Stimulated activated CD4-positive, alpha-beta T cell treated with anti-CD3 and anti-CD28 coated beads, Interleukin-12 subunit alpha, Interleukin-12 subunit beta, amount 100 ng/mL, for 24 hours (primary cell): ENCODE results near the gene FOXK1.
"Not testable (repeated sequence)": the region's sequence is repeated elsewhere in the genome, so short reads cannot be mapped to it uniquely, and the experiment has no call there.

ENCODE experiments used
- DNase-seq, 2 experiments: peaks; one replicate each; pipeline ENCODE4 v3.0.0-alpha.2; 2020; ENCODE audit warnings: low read depth in 2 of 2

Gene FOXK1

DNA sequence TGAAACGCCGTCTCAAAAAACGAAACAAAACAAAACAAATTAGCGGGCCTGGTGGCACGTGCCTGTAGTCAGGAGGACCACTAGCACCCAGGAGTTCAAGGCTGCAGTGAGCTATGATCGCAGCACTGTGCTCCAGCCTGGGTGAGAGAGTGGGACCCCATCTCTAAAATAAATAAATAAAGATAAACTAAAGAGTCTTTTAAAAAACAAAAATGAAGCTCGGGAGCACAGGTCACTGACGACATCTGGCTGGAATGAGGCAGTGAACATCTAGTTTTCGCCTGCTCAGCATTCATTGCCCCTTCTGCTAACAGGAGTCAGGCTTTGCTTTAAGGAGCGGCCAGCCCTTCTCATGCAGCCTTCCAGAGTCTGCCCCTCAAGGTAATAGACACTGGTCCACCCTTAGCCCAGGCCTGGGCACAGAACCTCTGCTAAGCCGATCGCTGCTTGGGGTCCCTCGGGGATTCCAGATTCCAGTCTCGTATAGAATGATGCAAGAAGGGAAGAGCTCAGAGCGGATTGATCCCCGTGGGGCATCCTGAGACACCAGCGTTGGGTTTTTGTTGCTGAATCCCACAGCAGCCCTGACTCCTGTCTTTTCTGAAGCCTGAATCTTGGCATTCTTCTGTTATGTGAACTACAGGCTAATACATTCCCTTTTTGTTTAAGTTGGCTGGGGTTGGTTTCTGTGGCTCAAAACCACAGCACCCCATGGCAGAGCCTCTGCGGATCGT, 14.2 kb upstream of the FOXK1 start:
- no peak for DNase-seq

DNA sequence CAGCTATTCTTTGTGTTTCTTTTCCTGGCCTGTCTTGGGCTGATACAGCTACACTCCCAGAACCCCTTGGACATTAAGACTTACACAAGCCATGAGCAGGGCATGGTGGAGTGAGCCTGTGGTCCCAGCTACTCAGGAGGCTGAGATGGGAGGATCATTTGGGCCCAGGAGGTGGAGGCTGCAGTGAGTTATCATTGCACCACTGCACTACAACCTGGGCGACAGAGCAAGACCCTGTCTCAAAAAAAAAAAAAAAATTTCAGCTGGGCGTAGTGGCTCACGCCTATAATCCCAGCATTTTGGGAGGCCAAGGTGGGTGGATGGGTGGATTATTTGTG, 13.6 kb upstream of the FOXK1 start:
- no peak for DNase-seq

DNA sequence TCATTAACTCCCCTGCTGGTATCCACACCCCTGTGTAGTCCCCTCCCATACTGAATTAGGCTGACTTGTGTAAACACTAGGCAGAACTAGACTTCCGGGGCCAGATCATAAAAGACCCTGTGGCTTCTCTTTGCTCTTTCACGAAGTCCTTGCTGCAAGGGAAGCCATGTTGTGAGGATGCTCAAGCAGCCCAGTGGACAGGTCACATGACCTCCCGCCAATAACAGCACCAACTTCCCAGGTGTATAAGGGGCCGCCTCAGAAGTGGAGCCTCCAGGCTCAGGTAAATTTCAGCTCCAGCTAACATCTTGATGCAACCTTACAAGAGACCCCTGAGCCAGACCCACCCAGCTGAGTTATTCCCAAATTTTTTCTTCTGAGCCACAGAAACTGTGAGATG, 11.3 kb upstream of the FOXK1 start:
- DNase-seq = no peak

DNA sequence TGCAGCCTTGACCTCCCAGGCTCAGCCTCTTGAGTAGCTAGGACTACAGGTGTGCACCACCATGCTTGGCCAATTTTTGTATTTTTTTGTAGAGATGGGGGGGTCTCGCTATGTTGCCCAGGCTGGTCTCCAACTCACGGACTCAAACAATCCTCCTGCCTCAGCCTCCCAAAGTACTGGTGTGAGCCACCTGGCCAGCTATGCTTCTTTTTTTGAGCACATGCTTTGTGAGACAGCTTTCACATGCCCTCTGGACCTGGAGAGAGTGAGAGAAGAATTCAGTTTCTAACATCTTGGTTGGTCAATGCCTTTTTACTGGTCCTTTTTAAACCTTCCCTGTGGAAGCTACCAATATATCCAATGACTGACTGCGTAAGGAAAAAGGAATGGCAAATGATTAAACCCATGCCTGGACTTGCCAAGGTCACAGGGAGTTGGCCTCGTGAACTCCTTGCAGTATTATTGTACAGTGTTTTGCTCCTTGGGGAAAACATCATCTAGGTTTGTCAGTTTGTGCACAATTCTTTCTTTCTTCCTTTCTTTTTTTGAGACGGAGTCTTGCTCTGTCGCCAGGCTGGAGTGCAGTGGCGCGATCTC, 6.2 kb upstream of the FOXK1 start:
- no peak for DNase-seq

DNA sequence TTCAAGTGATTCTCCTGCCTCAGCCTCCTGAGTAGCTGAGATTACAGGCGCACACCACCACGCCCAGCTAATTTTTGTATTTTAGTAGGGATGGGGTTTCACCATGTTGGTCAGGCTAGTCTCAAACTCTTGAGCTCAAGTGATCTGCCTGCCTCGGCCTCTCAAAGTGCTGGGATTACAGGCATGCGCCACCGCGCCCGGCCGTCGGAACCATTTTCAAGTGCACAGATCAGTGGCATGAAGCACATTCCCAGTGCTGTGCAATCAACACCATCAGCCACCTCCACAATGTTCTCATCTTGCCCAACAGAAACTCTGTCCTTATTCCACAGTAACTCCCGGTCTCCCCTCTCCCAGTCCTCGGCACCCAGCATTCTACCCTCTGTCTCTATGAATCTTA, 4.6 kb upstream of the FOXK1 start:
- not testable (repeated sequence) for DNase-seq

DNA sequence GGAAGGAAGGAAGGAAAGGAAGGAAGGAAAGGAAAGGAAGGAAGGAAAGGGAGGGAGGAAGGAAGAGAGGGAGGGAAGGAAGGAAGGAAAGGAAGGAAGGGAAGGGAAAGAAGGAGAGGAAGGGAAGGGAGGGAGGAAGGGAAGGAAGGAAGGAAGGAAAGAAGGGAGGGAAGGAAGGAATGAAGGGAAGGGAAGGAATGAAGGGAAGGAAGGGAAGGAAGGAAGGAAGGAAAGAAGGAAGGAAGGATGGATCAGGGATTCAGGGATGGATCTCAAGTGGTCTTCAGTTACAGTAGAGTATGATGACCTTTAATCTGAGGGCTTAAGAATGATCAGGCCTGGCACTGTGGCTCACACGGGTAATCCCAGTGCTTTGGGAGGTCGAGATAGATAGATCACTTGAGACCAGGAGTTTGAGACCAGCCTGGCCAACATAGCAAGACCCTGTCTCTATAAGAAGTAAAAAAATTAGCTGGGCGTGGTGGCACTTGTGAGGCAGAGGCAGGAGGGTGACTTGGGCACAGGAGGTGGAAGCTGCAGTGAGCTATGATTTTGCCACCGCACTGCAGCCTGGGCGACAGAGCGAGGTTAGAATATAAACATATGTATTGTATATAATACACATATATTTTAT, 760 bp upstream of the FOXK1 start:
- DNase-seq = no peak

DNA sequence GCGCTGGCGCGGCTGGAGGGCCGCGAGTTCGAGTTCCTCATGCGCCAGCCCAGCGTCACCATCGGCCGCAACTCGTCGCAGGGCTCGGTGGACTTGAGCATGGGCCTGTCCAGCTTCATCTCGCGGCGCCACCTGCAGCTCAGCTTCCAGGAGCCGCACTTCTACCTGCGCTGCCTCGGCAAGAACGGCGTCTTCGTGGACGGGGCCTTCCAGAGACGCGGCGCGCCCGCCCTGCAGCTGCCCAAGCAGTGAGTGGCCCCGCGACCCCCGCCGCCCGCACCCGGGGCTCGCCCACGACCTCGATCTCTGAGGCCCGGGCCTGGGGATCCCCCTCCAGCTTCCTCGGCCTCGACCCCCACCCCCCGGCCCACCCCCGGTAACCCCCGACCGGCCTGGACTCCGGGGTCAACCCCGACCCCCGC, 537 bp downstream of the FOXK1 start:
- peak in 1 of 2 experiments; percentile 28 for DNase-seq

DNA sequence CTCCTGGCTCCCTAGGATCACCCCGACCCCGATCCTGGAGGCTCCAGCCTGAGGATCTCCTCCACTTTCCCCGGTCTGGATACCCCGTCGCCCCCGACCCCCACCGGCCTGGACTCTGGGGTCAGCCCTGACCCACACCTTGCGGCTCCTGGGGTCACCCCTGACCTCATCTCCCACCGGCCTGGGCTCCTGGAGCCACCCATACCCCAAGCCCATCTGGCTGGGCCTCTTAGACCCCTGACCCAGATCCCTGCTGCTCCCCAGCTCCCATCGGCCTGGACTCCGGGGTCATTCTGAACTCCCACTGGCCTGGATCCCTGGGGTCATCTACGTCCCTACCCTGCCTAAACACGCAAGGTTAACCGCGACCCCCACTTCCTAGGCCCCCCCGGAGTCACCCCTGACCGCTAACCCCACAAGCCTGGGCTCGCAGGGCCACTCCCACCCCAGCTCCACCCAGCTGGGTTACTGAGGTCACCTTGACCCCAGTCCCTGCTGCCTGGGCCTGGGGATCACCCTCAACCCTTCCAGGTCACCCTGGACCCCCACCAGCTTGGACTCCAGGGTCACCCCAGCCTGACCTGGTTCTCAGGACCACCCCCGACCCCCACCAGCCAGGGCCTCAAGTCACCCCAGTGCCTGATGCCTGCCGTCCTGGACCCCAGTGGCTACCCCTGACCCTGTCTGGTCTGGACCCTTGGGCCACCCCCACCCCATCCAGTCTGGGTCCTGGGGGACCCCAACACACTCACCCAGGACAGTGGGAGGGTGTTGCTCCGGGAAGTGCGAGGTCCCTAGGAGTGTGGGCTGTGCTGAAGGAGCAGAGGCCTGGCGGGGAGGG, 1.2 kb downstream of the FOXK1 start:
- DNase-seq = no peak

DNA sequence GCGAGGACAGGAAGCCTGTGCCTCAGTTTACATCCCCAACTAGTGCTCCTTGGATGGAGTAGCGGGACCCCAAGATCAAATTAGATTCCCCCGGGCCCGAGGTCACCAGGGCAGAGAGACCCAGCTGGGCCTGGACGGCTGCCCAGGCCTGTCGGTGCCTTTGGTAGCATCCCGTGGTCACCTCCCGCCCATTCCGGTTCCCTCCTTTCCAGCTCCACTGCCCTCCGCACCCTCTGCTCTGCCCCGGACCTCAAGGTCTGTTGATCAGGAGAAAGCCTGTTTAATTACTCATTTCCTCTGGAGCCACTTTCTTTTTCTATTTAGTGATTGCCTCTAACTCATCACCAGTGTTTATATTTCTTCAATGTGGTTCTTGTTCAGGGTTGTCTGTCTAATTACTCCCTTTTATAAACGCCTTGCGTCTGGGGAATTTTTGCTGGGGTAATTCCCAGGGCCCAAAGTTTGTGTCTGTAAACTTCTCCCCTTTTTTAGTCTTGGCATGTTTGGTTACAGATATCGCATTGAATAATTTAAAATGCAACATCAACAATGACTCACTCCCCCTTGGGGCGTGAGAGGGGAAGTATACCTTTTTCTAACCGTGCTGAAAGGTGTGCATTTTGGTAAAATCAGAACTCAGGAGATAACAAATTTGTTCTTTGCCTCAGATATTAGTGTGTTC, 1.9 kb downstream of the FOXK1 start:
- DNase-seq = peak; percentile 13 to 19

DNA sequence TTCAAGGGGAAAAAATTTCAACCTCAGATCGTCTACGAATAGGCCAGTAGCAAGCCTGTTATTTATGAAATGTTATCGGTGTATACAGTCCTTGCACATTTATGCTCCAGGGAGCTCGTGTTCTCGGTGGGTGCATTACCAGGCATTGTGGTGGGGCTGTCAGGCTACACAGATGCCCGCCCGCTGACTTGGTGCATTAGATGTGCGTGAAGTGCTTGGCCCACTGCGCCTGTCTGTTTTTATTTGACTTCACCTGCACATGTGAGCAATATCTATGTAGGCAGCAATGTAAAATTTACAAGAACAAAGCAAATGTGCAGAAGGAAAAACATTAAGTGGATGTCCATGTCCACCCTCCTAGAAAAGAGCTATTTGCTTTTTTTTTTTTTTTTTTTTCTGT, 2.8 kb downstream of the FOXK1 start:
- DNase-seq = no peak

DNA sequence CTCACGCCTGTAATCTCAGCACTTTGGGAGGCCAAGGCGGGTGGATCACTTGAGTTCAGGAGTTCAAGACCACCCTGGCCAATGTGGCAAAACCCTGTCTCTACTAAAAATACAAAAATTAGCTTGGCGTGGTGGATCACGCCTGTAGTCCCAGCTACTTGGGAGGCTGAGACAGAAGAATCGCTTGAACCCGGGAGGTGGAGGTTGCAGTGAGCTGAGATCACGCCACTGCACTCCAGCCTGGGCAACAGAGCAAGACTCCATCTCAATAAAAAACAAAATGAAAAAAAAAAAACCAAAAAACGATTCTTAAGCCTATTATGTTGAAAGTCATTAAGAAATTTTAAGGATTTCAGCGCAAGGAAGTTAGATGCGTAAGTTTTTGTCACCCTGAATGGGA, 3.6 kb downstream of the FOXK1 start:
- not testable (repeated sequence) for DNase-seq

DNA sequence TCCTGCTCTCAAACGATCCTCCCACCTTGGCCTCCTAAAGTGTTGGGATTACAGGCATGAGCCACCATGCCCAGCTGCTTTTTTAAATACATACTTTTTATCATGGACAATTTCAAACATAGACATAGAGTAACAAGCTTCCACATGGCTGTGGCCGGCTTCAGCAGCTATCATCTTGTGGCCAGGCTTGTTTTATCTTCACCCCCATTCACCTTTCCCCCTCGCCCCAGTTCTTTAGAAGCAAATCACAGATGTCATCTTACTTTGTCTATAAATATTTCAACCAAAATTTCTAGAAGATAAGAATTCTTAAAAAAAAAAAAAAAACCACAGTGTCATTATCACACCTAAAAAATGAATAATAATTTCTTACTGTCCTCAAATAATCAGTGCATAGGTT, 5.9 kb downstream of the FOXK1 start:
- DNase-seq = no peak

DNA sequence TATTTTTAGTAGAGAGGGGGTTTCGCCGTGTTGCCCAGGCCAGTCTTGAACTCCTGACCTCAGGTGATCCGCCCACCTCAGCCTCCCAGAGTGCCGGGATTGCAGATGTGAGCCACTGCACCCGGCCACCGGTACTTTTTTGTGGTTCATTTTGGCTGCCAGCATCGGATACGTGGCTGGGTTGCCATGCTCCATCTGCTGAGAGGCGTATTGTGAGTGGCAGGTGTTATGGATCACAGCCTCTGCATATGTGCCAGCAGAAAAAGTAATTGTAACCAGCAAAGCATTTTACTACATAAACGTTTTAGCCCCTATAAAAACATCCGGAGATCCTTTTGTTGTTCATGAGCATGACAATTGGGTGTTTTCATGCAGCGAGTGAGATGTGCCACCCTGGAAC, 7.1 kb downstream of the FOXK1 start:
- DNase-seq = no peak

DNA sequence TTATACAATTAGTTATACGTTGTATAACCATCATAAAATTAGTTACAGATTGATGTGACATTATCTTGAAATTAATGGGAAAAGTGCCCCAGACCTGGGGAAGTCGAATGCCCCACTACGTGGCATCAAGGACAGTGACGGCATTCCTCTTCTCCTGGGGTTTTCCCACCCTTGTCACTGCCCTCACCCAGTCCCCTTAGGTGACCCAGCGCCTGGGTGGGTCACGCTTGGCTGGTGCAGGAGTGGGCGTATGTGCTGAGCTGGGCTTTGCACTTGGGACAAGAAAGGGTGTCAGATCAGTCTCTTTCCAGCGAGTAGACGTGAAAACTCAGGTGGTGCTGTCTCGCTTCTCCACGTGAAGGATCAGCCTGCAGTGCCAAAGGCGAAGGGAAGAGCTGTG, 7.6 kb downstream of the FOXK1 start:
- DNase-seq = no peak

DNA sequence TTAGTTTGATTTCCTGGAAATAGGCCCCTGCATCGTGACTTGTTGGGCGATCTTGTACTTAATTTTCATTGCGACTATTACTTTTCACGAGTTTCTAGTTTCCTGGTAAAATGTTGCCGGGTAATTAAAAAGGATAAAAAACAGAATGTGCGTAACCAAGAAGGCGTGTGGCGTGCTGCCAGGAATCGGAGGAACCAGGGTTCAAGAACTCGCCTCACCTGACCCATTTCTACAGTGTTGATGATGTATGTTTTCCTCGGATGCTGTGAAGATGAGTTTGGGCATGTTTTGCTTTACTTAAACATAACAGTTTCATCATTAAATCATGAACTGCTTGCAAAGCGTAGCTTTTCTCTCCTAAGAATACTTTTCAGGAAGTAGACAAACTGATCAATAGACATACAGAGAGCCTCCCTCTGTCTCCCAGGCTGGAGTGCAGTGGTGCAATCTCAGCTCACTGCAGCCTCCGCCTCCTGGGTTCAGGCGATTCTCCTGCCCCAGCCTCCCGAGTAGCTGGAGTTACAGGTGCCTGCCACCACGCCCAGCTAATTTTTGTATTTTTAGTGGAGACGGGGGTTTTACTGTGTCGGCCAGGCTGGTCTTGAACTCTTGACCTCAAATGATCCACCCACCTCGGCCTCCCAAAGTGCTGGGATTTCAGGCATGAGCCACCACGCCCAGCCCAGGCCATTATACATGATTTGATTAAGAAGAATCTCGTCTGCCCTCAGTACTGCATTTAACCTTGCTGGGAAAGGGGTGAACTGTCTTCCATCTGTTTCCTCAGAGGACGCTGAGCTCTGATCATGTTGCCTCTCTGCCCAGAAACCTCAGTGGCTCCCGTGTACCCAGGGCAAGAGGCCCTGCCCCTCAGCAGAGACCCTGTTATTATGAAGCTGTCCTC, 9.1 kb downstream of the FOXK1 start:
- DNase-seq = no peak

DNA sequence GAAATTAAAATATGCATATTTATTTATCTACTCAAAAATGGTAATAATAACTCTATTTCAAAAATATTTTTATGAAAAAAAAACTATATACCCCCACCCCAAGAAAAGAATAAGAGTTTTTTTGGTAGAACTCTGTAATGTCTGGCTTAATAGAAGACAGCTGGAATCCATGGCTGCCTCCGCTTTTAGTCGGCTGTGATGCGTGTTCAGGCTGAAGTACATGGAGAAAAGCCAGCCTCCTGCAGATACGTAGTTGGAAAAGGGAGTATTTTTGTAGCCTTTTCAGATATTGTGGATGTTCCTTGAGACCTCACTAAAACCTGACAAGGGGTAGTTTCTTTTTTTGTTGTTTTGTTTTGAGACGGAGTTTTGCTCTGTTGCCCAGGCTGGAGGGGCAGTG, 10.0 kb downstream of the FOXK1 start:
- no peak for DNase-seq

DNA sequence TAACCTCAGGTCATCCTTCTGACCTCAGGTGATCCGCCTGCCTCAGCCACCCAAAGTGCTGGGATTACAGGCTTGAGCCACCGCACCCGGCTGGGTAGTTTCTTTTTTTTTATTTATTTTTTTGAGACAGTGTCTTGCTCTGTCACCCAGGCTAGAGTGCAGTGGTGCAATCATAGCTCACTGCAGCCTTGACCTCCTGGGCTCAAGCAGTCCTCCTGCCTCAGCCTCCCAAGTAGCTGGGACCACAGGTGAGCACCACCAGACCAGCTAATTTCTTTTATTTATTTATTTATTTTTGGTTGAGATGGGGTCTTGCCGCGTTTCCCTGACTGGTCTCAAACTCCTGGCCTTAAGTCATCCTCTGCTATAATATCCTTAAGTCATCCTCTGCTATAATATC, 10.5 kb downstream of the FOXK1 start:
- DNase-seq = not testable (repeated sequence)

DNA sequence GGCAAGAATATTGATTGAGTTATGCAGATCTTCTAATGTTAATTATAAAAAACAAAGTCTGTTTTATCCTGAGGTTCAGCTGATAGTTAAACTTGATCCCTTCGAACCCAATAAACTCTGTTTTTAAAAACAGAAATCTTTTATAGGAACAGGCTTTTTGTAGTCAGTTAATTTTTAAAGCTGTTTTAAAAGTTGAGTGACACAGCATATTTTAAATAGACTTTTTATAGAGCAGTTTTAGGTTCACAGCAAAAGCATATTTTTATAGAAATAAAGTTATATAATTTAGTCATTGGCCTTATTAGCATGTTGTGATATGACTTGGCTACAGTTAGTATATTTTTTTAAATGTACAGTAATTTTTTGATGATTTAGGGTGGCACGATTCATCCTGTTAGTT, 11.1 kb downstream of the FOXK1 start:
- DNase-seq = no peak

DNA sequence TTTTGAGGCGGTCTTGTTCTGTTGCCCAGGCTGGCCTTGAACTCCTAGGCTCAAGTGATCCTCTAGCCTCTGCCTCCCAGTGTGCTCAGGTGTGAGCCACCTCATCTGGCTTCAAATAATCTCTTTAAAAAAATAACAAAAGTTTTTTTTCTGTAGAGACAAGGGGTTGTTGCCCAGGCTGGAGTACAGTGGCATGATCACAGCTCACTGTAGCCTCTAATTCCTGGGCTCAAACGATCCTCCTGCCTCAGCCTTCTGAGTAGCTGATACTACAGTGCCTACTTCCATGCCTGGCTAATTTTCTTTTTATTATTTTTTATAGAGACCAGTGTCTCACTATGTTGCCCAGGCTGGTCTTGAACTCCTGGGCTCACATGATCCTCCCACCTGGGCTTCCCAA, 11.7 kb downstream of the FOXK1 start:
- no peak for DNase-seq

DNA sequence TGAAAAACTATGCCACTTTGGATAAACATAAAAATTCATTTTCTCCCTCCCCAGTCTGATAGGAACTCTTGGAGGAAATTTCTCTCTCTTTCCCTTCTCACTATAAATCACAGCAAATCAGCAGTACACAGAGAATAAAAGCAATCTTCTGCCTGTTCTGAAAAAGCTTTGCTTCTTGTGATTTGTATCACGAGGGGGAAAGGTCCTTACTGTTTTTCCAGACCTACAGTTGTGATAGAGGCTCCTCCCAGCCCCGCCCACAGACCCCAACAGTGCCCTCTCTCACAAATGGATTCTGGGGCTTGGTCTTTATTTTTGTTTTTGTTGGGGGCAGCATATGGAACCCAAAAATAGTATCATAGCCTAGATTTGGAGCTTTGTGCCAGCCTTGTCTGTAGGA, 12.2 kb downstream of the FOXK1 start:
- DNase-seq = no peak

DNA sequence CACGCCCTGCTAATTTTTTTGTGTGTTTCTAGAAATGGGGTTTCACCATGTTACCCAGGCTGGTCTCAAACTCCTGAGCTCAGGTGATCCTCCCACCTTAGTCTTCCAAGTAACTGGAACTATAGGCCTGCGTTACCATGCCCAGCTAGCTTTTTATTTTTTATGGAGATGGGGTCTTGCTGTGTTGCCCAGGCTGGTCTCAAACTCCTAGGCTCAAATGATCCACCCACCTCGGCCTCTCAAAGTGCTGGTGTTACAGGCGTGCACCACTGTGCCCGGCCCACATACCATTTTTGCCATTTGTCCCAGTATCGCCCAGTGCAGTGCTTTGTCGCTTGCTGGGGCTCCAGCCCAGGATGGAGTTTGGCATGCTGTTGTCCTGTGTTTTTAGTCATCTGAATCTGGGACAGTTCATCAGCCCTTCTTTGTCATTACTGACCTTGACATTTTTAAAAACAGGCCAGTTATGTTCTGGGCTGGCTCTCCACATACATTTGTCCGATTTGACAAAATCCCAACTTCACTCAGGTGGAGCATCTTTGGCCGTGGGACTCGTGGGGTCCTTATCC, 16.7 kb downstream of the FOXK1 start:
- DNase-seq = no peak
